HG03060 (cell line): Measurements from ENCODE around the gene GMDS.

ENCODE experiments used
- ATAC-seq: cut with Tn5 transposase; IDR thresholded peaks from one replicate; pipeline ENCODE4 v1.9.1; 2021; ENCODE audit warnings: low read depth, moderate number of reproducible peaks; ENCODE audit not compliant: unreplicated experiment

GMDS gene

GRCh38 chr6:1652842-1653241 is 592.6 kb downstream of the GMDS start:
- ATAC-seq, result no peak

GRCh38 chr6:1651362-1651761 is 594.0 kb downstream of the GMDS start:
- no peak for ATAC-seq

GRCh38 chr6:1645466-1646185 is 599.8 kb downstream of the GMDS start:
- no peak for ATAC-seq

- ATAC-seq, result no peak
Observed at GRCh38 chr6:1644516-1645060, 600.8 kb downstream of the GMDS start.

- no peak for ATAC-seq
Observed at GRCh38 chr6:1643830-1644445, 601.5 kb downstream of the GMDS start.

GRCh38 chr6:1643111-1643510 is 602.3 kb downstream of the GMDS start:
- no peak for ATAC-seq

- ATAC-seq, result no peak
Observed at GRCh38 chr6:1641343-1641885, 604.0 kb downstream of the GMDS start.

- ATAC-seq, result no peak
Observed at GRCh38 chr6:1640476-1640875, 604.9 kb downstream of the GMDS start.

GRCh38 chr6:1639430-1639829 is 606.0 kb downstream of the GMDS start:
- no peak for ATAC-seq

GRCh38 chr6:1636971-1637871 is 608.2 kb downstream of the GMDS start:
- no peak for ATAC-seq

- no peak for ATAC-seq
Observed at GRCh38 chr6:1636272-1636825, 609.1 kb downstream of the GMDS start.

GRCh38 chr6:1635305-1636010 is 609.9 kb downstream of the GMDS start:
- no peak for ATAC-seq

- no peak for ATAC-seq
Observed at GRCh38 chr6:1634081-1634480, 611.3 kb downstream of the GMDS start.

GRCh38 chr6:1633366-1634021 is 611.9 kb downstream of the GMDS start:
- no peak for ATAC-seq

GRCh38 chr6:1631251-1631650 is 614.2 kb downstream of the GMDS start:
- no peak for ATAC-seq

GRCh38 chr6:1630771-1631217 is 614.6 kb downstream of the GMDS start:
- no peak for ATAC-seq

GRCh38 chr6:1630212-1630770 is 615.1 kb downstream of the GMDS start:
- ATAC-seq, result no peak

GRCh38 chr6:1629316-1629715 is 616.1 kb downstream of the GMDS start:
- no peak for ATAC-seq
